Panc1 (cell line): Measurements from ENCODE around the gene KCNQ1.

Source experiments
- POLR2AphosphoS5 ChIP-seq: IDR thresholded peaks from 2 replicates; pipeline ENCODE4 v1.6.1; 2012; ENCODE audit warnings: mild to moderate bottlenecking, low read depth, low read length, moderate library complexity
- TF ChIP-seq, protein P1 (sequence below): fragments of 450-650 bp; IDR thresholded peaks from 2 replicates; pipeline ENCODE4 v1.5.1; 2017; ENCODE audit warnings: mild to moderate bottlenecking
- TF ChIP-seq, protein P2 (sequence below), 2 experiments: IDR thresholded peaks; 2 replicates each; pipeline ENCODE4 v1.6.1; 2011 to 2012; ENCODE audit warnings: low read depth in 2 of 2, control low read depth in 1 of 2, low read length in 1 of 2, mild to moderate bottlenecking in 1 of 2, moderate library complexity in 1 of 2; ENCODE audit not compliant: insufficient read depth in 1 of 2

DNA sequence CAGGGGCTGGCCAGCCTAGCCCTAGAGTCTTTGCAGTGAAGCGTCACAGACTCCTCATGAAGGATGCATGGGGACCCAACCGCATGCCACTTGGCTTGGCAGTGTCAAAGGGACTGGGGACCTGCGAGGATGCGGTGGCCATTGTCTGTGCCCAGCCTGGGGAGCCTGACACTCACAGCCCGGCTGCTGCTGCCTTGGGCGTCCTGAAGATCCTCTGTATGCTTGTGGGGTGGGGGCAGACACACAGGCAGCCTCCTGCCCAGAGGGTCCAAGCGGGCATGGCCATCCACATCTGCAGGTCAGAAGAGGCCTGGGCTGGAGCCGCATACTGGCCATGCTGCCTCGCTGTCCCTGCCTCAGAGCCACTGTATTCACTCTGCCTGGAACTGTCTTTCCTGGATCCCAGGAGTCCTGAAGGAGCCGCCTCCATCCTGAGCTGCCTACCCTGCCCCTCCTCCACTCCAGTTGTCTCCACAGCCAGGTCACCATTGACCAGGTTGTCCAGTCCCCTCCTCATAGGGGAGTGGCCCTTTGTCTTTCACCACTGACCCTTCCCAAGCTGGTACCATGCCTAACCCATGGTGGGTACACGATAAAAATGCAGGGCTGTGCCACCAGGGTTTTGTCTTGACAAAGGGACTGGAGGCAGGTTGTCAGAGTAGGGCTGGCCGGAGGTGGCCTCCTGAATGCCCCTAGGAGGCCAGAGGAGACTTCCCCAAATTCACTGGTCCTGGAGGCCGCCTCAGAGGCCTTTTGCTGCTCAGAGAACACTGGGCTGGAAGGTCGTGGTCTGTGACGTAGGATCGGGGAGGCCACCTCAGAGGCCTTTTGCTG lies 148.0 kb downstream of the KCNQ1 start:
- TF ChIP-seq, protein P1, sequence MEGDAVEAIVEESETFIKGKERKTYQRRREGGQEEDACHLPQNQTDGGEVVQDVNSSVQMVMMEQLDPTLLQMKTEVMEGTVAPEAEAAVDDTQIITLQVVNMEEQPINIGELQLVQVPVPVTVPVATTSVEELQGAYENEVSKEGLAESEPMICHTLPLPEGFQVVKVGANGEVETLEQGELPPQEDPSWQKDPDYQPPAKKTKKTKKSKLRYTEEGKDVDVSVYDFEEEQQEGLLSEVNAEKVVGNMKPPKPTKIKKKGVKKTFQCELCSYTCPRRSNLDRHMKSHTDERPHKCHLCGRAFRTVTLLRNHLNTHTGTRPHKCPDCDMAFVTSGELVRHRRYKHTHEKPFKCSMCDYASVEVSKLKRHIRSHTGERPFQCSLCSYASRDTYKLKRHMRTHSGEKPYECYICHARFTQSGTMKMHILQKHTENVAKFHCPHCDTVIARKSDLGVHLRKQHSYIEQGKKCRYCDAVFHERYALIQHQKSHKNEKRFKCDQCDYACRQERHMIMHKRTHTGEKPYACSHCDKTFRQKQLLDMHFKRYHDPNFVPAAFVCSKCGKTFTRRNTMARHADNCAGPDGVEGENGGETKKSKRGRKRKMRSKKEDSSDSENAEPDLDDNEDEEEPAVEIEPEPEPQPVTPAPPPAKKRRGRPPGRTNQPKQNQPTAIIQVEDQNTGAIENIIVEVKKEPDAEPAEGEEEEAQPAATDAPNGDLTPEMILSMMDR: no peak
- no peak for TF ChIP-seq POLR2AphosphoS5
- TF ChIP-seq, protein P2, sequence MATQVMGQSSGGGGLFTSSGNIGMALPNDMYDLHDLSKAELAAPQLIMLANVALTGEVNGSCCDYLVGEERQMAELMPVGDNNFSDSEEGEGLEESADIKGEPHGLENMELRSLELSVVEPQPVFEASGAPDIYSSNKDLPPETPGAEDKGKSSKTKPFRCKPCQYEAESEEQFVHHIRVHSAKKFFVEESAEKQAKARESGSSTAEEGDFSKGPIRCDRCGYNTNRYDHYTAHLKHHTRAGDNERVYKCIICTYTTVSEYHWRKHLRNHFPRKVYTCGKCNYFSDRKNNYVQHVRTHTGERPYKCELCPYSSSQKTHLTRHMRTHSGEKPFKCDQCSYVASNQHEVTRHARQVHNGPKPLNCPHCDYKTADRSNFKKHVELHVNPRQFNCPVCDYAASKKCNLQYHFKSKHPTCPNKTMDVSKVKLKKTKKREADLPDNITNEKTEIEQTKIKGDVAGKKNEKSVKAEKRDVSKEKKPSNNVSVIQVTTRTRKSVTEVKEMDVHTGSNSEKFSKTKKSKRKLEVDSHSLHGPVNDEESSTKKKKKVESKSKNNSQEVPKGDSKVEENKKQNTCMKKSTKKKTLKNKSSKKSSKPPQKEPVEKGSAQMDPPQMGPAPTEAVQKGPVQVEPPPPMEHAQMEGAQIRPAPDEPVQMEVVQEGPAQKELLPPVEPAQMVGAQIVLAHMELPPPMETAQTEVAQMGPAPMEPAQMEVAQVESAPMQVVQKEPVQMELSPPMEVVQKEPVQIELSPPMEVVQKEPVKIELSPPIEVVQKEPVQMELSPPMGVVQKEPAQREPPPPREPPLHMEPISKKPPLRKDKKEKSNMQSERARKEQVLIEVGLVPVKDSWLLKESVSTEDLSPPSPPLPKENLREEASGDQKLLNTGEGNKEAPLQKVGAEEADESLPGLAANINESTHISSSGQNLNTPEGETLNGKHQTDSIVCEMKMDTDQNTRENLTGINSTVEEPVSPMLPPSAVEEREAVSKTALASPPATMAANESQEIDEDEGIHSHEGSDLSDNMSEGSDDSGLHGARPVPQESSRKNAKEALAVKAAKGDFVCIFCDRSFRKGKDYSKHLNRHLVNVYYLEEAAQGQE (IDR thresholded peaks at IDR 0.05; ENCODE audit: insufficient read depth in 1 of 2, low read depth in 2 of 2, low read length in 1 of 2): no peak
